Measurements from ENCODE around the gene KIF5A. TPM values are rescaled to one million over a fixed set of nuclear protein-coding genes. Genes with fewer than 3 reads are reported as not detected.
"Not testable (repeated sequence)": the region's sequence is repeated elsewhere in the genome, so short reads cannot be mapped to it uniquely, and the experiment has no call there.

Gene KIF5A
- total RNA-seq, 2 experiments from 2014 or later = 0.60 to 0.86 TPM

DNA sequence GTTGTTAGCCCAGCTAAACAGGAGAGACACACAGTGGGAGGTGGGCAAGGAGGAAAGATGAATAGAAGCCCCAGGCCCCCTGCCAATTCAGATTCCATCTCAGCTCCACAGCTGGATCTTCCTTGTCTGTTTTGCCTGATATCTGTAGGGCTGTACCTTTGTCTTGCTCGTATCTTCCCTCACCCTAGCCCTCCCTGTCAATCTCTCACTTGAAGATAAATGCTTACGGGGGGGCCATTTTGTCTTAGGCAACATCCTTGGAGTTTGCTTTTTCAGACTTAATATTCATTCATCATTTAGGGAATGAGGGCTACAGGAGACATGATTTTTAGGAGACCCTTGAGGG lies 2.4 kb downstream of the KIF5A start:
- CTCF ChIA-PET = interaction anchor here (0.6 kb wide), 1 partner anchor 55 kb away, joined by 3 read pairs; no protein-coding TSS in a partner anchor
- peaks cover 19% of the 10 kb centered on the region for H3K4me1 Mint-ChIP-seq (ENCODE audit: low read depth)
- intact Hi-C loops (cut with micrococcal nuclease) = no loop called here

DNA sequence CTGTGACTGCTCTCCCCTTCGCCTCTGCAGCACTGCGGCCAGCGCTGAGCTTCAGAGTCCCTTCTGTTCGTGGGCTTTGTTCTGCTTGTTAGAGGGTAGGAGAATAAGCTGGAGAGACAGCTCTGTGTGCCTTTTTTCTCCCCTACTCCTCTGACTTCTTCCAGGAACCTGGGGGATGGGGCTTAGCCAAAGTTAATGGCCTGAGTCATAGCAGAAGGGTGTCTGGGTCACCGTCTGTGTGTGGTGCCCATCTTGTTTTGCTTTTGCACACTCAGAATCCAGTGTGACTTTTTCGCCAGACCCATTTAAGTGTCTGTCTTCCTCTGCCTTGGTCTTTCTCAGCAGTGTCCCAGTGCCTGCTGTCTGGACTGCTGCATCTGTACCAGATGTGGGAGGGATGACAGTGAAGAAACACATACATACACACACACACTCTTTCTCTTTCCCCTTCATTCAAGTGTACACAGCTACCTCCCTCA lies 3.0 kb downstream of the KIF5A start:
- H3K27me3 Mint-ChIP-seq (ENCODE audit: low read depth) = no peaks in the 10 kb centered on the region
- DNase-seq = no peak
- no peak overlapping the region for H3K4me3 Mint-ChIP-seq
- intact Hi-C loops (cut with micrococcal nuclease) = no loop called here
- peaks cover 14% of the 10 kb centered on the region for H3K4me1 Mint-ChIP-seq (ENCODE audit: low read depth)
- H3K9me3 Mint-ChIP-seq = no peaks in the 10 kb centered on the region
- CTCF ChIA-PET = interaction anchor here (0.6 to 0.9 kb wide), 2 partner anchors 56 to 118 kb away, joined by 3 to 4 read pairs; no protein-coding TSS in a partner anchor
- H3K27ac Mint-ChIP-seq = no peak overlapping the region
- H3K36me3 Mint-ChIP-seq (ENCODE audit: low read depth) = no peaks in the 10 kb centered on the region

More for the DNA sequence above, 2.4 kb downstream of the KIF5A start:
- H3K9me3 Mint-ChIP-seq = no peaks in the 10 kb centered on the region
- no peaks in the 10 kb centered on the region for H3K36me3 Mint-ChIP-seq (ENCODE audit: low read depth)
- DNase-seq = no peak
- H3K27me3 Mint-ChIP-seq (ENCODE audit: low read depth) = no peaks in the 10 kb centered on the region
- H3K27ac Mint-ChIP-seq = no peak overlapping the region
- no peak overlapping the region for H3K4me3 Mint-ChIP-seq

DNA sequence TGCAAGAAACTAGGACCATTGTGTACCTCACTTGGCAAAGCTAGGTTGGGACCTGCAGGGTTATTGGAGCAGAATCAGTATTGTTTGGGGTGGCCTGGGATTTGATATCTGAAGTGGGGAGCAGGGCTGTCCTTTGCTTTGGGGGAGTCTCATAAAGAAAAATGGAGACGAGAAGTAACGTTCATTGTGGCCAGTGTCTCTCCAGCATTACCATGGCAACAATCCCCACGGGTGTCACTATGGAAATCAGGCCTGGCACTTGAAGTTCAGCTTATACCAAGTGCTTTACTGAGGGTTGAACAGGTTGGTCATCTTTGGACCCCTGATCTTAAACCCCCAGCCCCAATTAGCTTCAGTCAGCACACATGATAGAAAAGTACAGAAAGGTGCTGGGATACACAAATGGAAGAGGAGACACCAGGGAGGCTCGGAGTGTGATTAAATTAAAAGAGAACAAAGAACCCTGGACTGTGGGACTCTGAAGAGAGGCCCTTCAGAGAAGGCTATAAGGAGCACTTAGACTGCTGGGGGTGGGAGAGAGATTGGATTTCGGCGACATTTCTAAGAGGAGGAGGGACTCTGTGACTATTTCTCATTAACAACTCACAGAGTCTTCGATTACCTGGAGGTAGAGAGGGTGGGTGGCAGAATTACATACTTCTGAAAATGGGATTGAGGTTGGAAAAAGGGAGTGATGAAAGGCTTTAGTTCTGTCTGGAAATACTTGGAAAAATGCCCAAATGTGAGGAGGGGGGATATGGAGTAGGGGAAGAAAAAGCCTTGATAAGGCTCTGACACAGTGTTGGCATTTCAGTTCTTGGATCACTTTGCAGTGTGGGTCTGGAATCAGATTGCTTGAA lies 3.7 kb downstream of the KIF5A start:
- H3K9me3 Mint-ChIP-seq = no peaks in the 10 kb centered on the region
- H3K27me3 Mint-ChIP-seq (ENCODE audit: low read depth) = no peaks in the 10 kb centered on the region

DNA sequence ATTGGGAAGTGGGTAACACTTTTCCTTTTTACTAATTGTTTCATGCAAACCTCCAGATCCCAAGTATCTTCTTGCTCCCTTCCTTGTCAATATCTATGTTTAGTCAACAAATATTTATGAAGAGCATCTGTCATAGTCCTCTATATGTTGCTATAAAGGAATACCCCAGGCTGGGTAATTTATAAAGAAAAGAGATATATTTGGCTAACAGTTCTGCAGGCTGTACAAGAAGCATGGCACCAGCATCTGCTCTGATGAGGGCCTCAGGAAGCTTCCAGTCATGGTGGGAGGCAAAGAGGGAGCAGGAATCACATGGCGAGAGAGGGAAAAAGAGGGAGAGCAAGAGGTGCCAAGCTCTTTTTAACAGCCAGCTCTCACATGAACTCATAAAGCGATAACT lies 4.6 kb downstream of the KIF5A start:
- no peak overlapping the region for H3K27ac Mint-ChIP-seq
- H3K9me3 Mint-ChIP-seq = no peaks in the 10 kb centered on the region
- H3K4me1 Mint-ChIP-seq (ENCODE audit: low read depth) = peaks cover 7% of the 10 kb centered on the region
- CTCF ChIA-PET = no interaction called here
- intact Hi-C loops (cut with micrococcal nuclease) = no loop called here
- DNase-seq = no peak
- H3K36me3 Mint-ChIP-seq (ENCODE audit: low read depth) = no peaks in the 10 kb centered on the region
- H3K4me3 Mint-ChIP-seq = no peak overlapping the region
- H3K27me3 Mint-ChIP-seq (ENCODE audit: low read depth) = no peaks in the 10 kb centered on the region

More for the DNA sequence above, 3.7 kb downstream of the KIF5A start:
- no peak overlapping the region for H3K27ac Mint-ChIP-seq
- H3K4me1 Mint-ChIP-seq (ENCODE audit: low read depth) = peaks cover 13% of the 10 kb centered on the region
- H3K4me3 Mint-ChIP-seq = no peak overlapping the region
- intact Hi-C loops (cut with micrococcal nuclease) = no loop called here
- CTCF ChIA-PET = interaction anchor here (0.9 kb wide), 1 partner anchor 117 kb away, joined by 4 read pairs; no protein-coding TSS in a partner anchor
- no peak for DNase-seq
- H3K36me3 Mint-ChIP-seq (ENCODE audit: low read depth) = no peaks in the 10 kb centered on the region

DNA sequence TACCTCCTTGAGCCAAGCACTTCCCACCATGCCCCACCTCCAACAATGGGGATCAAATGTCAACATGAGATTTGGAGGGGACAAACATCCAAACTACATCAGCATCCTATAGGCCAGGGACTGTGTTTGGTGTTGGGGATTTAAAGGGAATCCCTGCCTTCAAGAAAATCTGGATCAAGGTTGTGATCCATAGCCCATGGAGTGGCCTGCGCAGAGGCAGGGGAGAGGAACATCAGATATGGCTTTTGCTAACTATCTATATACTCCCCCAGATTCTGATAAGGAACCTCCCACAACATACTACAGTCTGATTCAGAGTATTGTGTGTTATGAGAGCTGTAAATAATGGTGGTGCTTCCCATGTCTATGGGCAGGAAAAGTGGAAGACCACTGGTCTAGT lies 5.1 kb downstream of the KIF5A start:
- DNase-seq = no peak
- intact Hi-C loops (cut with micrococcal nuclease) = no loop called here
- H3K27ac Mint-ChIP-seq = no peak overlapping the region

DNA sequence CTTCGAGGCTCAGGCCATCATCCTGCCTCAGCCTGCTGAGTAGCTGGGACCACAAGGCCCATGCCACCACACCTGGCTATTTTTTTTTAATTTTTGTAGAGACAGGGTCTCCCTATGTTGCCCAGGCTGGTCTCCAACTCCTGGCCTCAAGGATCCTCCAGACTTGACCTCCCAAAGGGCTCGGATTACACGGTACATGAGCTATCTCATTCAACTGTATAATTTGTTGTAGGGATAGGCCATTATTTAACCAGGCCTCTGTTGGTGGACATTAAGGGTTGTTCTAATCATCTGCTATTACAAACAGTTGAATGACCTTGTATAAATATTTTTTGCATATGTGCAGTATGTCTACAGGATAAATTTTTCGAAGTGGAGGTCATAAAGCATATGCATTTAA lies 9.0 kb downstream of the KIF5A start:
- Mint-ChIP-seq H3K27ac (no peak overlapping the region), H3K36me3 (ENCODE audit: low read depth) (no peaks in the 10 kb centered on the region), H3K9me3 (no peaks in the 10 kb centered on the region), H3K27me3 (ENCODE audit: low read depth) (no peaks in the 10 kb centered on the region), H3K4me3 (no peak overlapping the region), H3K4me1 (ENCODE audit: low read depth) (no peaks in the 10 kb centered on the region)
- CTCF ChIA-PET = no interaction called here
- intact Hi-C loops (cut with micrococcal nuclease) = no loop called here
- no peak for DNase-seq

More for the DNA sequence above, 5.1 kb downstream of the KIF5A start:
- CTCF ChIA-PET = no interaction called here
- Mint-ChIP-seq H3K9me3 (no peaks in the 10 kb centered on the region), H3K4me3 (no peak overlapping the region), H3K27me3 (ENCODE audit: low read depth) (no peaks in the 10 kb centered on the region), H3K36me3 (ENCODE audit: low read depth) (no peaks in the 10 kb centered on the region), H3K4me1 (ENCODE audit: low read depth) (peaks cover 7% of the 10 kb centered on the region)

DNA sequence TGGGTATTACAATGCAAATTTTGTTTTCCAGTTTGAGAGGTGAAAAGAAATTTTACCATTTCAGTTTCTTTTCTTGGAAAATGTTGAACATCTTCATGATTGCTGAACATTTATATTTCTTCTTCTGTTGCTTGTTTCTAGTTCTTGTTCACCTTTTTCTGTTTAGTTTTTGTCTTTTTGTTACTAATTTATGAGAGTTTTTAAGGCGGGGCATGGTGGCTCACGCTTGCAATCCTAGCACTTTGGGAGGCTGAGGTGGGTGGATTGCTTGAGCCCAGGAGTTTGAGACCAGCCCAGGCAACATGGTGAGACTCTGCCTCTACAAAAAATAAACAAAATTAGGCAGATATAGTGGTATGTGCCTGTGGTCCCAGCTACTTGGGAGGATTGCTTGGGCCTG lies 10.7 kb downstream of the KIF5A start:
- Mint-ChIP-seq H3K4me3 (no peak overlapping the region), H3K4me1 (ENCODE audit: low read depth) (no peaks in the 10 kb centered on the region), H3K9me3 (no peaks in the 10 kb centered on the region), H3K27ac (no peak overlapping the region), H3K27me3 (ENCODE audit: low read depth) (no peaks in the 10 kb centered on the region), H3K36me3 (ENCODE audit: low read depth) (no peaks in the 10 kb centered on the region)
- CTCF ChIA-PET = no interaction called here
- DNase-seq = no peak
- intact Hi-C loops (cut with micrococcal nuclease) = no loop called here

DNA sequence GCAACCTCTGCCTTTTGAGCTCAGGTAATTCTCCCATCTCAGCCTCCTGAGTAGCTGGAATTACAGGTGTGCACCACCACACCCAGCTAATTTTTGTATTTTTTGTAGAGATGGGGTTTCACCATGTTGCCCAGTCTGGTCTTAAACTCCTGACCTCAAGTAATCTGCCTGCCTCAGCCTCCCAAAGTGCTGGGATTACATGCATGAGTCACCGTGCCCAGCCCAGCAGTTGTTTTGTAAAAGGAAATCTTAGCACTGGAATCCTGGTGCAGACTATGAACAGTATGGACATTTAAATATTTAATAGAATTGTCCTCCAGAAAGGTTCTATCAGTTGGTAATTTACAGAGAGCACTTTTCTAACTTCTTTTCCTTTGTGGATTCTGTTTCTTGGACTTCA lies 11.3 kb downstream of the KIF5A start:
- CTCF ChIA-PET; H3K27me3 Mint-ChIP-seq (ENCODE audit: low read depth); H3K4me3 Mint-ChIP-seq; H3K9me3 Mint-ChIP-seq; DNase-seq; H3K4me1 Mint-ChIP-seq (ENCODE audit: low read depth); H3K27ac Mint-ChIP-seq; H3K36me3 Mint-ChIP-seq (ENCODE audit: low read depth); intact Hi-C loops (cut with micrococcal nuclease): not testable (repeated sequence)

DNA sequence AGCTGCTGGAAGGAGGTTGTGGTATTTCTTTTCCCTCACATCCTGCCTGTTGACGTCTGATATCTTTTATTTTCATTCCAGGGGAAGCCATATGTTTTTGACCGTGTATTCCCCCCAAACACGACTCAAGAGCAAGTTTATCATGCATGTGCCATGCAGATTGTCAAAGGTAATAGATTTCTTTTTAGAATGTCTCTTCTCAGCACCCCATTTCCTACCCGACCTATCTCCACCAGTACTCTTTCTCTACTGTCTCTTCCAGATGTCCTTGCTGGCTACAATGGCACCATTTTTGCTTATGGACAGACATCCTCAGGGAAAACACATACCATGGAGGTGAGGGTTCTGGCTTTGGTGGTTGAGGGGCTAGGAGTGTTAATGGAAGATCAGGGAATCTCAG lies 13.5 kb downstream of the KIF5A start:
- intact Hi-C loops (cut with micrococcal nuclease) = no loop called here
- Mint-ChIP-seq H3K27me3 (ENCODE audit: low read depth) (no peaks in the 10 kb centered on the region), H3K27ac (no peak overlapping the region), H3K9me3 (no peaks in the 10 kb centered on the region), H3K4me3 (no peak overlapping the region), H3K36me3 (ENCODE audit: low read depth) (no peaks in the 10 kb centered on the region), H3K4me1 (ENCODE audit: low read depth) (no peaks in the 10 kb centered on the region)
- CTCF ChIA-PET = no interaction called here
- DNase-seq = no peak

DNA sequence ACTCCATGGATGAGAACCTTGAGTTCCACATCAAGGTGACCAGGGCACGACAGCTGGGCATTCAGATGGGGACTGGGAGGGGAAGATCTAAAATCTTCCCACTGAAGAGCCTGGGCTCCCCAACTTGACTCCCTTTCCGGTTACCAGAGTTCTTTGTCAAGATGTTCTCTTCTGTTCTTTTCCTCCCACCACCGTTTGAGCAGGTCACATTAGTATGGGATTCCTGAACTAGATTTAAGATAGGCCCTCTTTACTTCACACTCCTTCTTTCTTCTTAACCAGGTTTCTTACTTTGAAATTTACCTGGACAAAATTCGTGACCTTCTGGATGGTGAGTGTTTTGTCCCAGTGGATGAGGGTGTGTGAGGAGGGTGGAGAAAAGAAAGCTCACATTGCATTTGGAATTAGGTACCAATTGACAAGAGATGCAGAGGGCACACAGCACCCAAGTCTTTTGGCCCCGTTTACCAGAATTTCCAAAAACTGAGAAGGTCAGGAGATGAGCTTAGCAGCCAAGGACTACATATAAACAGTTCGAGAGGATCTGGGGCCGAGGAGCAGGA lies 14.4 kb downstream of the KIF5A start:
- no peak overlapping the region for H3K4me3 Mint-ChIP-seq
- intact Hi-C loops (cut with micrococcal nuclease) = no loop called here
- H3K4me1 Mint-ChIP-seq (ENCODE audit: low read depth) = no peaks in the 10 kb centered on the region
- CTCF ChIA-PET = interaction anchor here (0.6 kb wide), 1 partner anchor 144 kb away, joined by 3 read pairs; no protein-coding TSS in a partner anchor
- H3K27me3 Mint-ChIP-seq (ENCODE audit: low read depth) = no peaks in the 10 kb centered on the region
- no peak overlapping the region for H3K27ac Mint-ChIP-seq
- no peaks in the 10 kb centered on the region for H3K36me3 Mint-ChIP-seq (ENCODE audit: low read depth)
- no peaks in the 10 kb centered on the region for H3K9me3 Mint-ChIP-seq
- no peak for DNase-seq

DNA sequence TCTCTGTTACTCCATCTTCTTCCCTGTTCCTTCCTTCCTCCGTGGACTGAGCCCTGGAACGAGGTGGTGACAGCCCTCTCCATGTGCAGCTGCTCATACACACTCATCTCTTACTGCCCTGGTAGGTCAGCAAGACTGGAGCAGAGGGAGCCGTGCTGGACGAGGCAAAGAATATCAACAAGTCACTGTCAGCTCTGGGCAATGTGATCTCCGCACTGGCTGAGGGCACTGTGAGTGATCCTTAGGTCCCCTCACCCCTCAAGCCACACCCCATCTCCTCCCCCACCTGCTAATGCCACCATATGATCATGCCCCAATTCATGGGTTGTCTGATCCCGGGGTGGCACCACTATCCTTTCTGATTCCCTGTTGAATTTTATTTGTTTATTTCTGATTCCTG lies 19.0 kb downstream of the KIF5A start:
- Mint-ChIP-seq H3K9me3 (no peaks in the 10 kb centered on the region), H3K27ac (no peak overlapping the region), H3K36me3 (ENCODE audit: low read depth) (no peaks in the 10 kb centered on the region), H3K4me1 (ENCODE audit: low read depth) (no peaks in the 10 kb centered on the region), H3K4me3 (no peak overlapping the region), H3K27me3 (ENCODE audit: low read depth) (no peaks in the 10 kb centered on the region)
- DNase-seq = no peak
- intact Hi-C loops (cut with micrococcal nuclease) = no loop called here
- CTCF ChIA-PET = interaction anchor here (0.9 to 2.6 kb wide), 2 partner anchors 16 to 113 kb away, joined by 4 to 10 read pairs; no protein-coding TSS in a partner anchor

DNA sequence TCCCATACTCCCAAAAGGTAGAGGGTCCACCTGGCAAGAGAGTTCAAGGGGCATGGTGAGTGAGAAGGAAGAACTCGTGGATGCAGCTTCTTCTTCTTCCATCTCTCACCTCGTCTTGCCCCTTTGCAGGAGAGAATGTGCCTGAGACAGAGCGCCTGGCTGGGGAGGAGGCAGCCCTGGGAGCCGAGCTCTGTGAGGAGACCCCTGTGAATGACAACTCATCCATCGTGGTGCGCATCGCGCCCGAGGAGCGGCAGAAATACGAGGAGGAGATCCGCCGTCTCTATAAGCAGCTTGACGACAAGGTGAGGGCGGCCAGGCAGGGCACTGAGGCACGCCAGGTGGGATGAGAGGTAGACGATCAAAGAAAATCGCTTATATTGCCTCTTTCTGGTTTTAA lies 20.0 kb downstream of the KIF5A start:
- intact Hi-C loops (cut with micrococcal nuclease) = no loop called here
- H3K36me3 Mint-ChIP-seq (ENCODE audit: low read depth) = no peaks in the 10 kb centered on the region
- H3K4me1 Mint-ChIP-seq (ENCODE audit: low read depth) = no peaks in the 10 kb centered on the region
- no peaks in the 10 kb centered on the region for H3K27me3 Mint-ChIP-seq (ENCODE audit: low read depth)
- no peak overlapping the region for H3K4me3 Mint-ChIP-seq
- CTCF ChIA-PET = interaction anchor here (0.7 kb wide), 1 partner anchor 14 kb away, joined by 3 read pairs; no protein-coding TSS in a partner anchor
- no peak overlapping the region for H3K27ac Mint-ChIP-seq
- H3K9me3 Mint-ChIP-seq = no peaks in the 10 kb centered on the region
- no peak for DNase-seq

DNA sequence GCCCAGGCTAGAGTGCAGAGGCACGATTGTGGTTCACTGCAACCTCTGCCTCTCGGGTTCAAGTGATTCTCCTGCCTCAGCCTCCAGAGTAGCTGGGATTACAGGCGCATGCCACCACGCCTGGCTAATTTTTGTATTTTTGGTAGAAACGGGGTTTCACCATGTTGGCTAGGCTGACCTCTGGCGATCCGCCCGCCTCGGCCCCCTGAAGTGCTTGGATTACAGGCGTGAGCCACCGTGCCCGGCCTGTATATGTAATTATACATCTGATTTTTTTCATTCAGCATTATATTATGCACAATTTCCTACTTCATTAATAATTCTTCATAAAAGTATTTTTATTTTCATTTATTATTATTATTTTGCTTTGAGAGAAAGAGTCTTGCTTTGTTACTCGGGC lies 20.6 kb downstream of the KIF5A start:
- H3K27me3 Mint-ChIP-seq (ENCODE audit: low read depth); H3K4me3 Mint-ChIP-seq; H3K9me3 Mint-ChIP-seq; H3K4me1 Mint-ChIP-seq (ENCODE audit: low read depth); DNase-seq; H3K27ac Mint-ChIP-seq; intact Hi-C loops (cut with micrococcal nuclease); H3K36me3 Mint-ChIP-seq (ENCODE audit: low read depth): not testable (repeated sequence)
- CTCF ChIA-PET = interaction anchor here (2.0 to 3.4 kb wide), 2 partner anchors 12 to 50 kb away, joined by 6 to 24 read pairs; no protein-coding TSS in a partner anchor
